Gastroesophageal sphincter (tissue), 4 donors: ENCODE results near the gene GRWD1. TPM values are rescaled to one million over a fixed set of nuclear protein-coding genes. Genes with fewer than 3 reads are reported as not detected.
A peak's percentile ranks its signal among the peaks of the same experiment; 100 is the strongest.

Source experiments
- ATAC-seq: fragments of 150-250 bp; one replicate; pipeline ENCODE4 v1.9.1; 2016; ENCODE audit warnings: mild to moderate bottlenecking, moderate library complexity
- H3K27ac ChIP-seq, 4 donors: fragments of 200-600 bp; sonication (generic) in 3 of 4; 1 replicate in 3 of 4; 2 replicates in 1 of 4; pipeline ENCODE4 v1.5.1; 2016 to 2019
- H3K27me3 ChIP-seq: fragments of 200-600 bp; sonication (generic); one replicate; pipeline ENCODE4 v1.5.1; 2019
- H3K36me3 ChIP-seq, 2 donors: fragments of 200-600 bp; sonication (generic); one replicate each; pipeline ENCODE4 v1.5.1; 2019; ENCODE audit warnings: control low read depth in 1 of 2
- H3K4me1 ChIP-seq, 3 donors: fragments of 200-600 bp; sonication (generic); 1 replicate in 2 of 3; 2 replicates in 1 of 3; pipeline ENCODE4 v1.5.1; 2016 to 2019; ENCODE audit warnings: control low read depth in 2 of 3
- H3K4me3 ChIP-seq, 2 donors: fragments of 200-600 bp; sonication (generic); one replicate each; pipeline ENCODE4 v1.5.1; 2019; ENCODE audit warnings: mild to moderate bottlenecking in 1 of 2, moderate library complexity in 1 of 2
- H3K9me3 ChIP-seq, 3 donors: fragments of 200-600 bp; sonication (generic); one replicate each; pipeline ENCODE4 v1.5.1; 2017 to 2019; ENCODE audit warnings: control low read depth in 2 of 3
- CTCF ChIP-seq, 4 experiments: fragments of 200-600 bp in 2 of 4; fragments of 450-650 bp in 2 of 4; sonication (generic) in 1 of 4; IDR thresholded peaks; one replicate each; pipeline ENCODE4 v1.5.1; 2017 to 2019; ENCODE audit warnings: antibody characterized with exemption in 4 of 4, mild to moderate bottlenecking in 2 of 4, moderate library complexity in 2 of 4
- EP300 ChIP-seq: sonication (generic); formaldehyde crosslinking; IDR thresholded peaks from one replicate; pipeline ENCODE4 v1.6.1; 2017; ENCODE audit warnings: antibody characterized with exemption, mild to moderate bottlenecking
- POLR2A ChIP-seq, 2 donors: fragments of 450-650 bp; IDR thresholded peaks; one replicate each; pipeline ENCODE4 v1.6.1; 2017; ENCODE audit warnings: antibody characterized with exemption in 2 of 2, mild to moderate bottlenecking in 2 of 2, moderate library complexity in 1 of 2
- POLR2AphosphoS5 ChIP-seq: sonication (generic); formaldehyde crosslinking; IDR thresholded peaks from one replicate; pipeline ENCODE4 v1.6.1; 2017; ENCODE audit warnings: antibody characterized with exemption
- WGBS, 2 donors: methylation state at CpG; one replicate each; pipeline ENCODE4 v1.1.5; 2018; ENCODE audit warnings: low coverage in 1 of 2; 5-methylcytosine and 5-hydroxymethylcytosine counted together
- total RNA-seq, 4 donors: library from RNA; depleted of rRNA; stranded (reverse); fragments of >200 nt; gene quantifications; one replicate each; pipeline ENCODE4 v1.1.0, GENCODE V29; 2016

Gene GRWD1
- total RNA-seq, 4 donors from 2014 or later, result 28.9 to 33.1 (median 32.7) TPM

DNA sequence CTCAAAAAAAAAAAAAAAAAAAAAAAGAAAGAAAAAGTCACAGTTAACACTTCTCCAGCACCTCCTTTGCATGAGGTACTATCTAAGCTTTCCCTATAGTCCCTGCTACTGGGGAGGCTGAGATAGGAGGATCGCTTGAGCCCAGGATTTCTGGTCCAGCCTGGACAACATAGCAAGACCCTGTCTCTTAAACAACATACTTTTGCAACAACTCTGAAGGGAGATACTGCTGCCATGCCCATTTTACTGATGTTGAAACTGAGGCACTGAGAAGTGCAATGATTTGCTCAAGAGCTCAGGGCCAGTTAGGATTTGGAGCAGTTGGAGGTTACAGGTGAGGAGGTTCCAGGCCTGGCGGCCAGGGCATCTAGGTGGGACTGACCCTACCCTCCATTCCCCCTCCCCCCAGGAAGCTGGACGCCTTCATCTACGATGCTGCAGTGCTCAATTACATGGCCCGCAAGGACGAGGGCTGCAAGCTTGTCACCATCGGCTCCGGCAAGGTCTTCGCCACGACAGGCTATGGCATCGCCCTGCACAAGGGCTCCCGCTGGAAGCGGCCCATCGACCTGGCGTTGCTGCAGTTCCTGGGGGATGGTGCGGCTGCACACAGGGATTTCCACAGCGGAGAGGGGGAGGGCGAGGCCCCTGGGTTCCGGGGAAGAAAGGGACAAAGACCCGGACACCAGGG, 4.3 kb upstream of the GRWD1 start:
- ATAC-seq, result no peak
- Histone ChIP-seq H3K27ac (no peak overlapping the region), H3K36me3 (no peaks in the 10 kb centered on the region), H3K27me3 (peaks cover 78% of the 10 kb centered on the region), H3K4me3 (no peak overlapping the region), H3K4me1 (peaks cover 0 to 30% (median 18%) of the 10 kb centered on the region in 3 donors), H3K9me3 (no peaks in the 10 kb centered on the region)
- WGBS, 2 donors, result 96 to 100% methylated on average over 1 to 5 of the region's 20 CpGs
- TF ChIP-seq CTCF (IDR thresholded peaks at IDR 0.05) (no peak), EP300 (no peak), POLR2AphosphoS5 (no peak), POLR2A (IDR thresholded peaks at IDR 0.05) (no peak)

GRCh38 chr19:48442116-48443035, 3.4 kb upstream of the GRWD1 start:
- peaks cover 70% of the 10 kb centered on the region for H3K27me3 ChIP-seq
- peaks cover 0 to 39% (median 19%) of the 10 kb centered on the region in 3 donors for H3K4me1 ChIP-seq
- H3K36me3 ChIP-seq, result peaks cover 0 to 6% of the 10 kb centered on the region in 2 donors
- ATAC-seq, result no peak
- no peak overlapping the region for H3K27ac ChIP-seq
- TF ChIP-seq EP300 (no peak), POLR2A (IDR thresholded peaks at IDR 0.05) (no peak), CTCF (IDR thresholded peaks at IDR 0.05) (no peak), POLR2AphosphoS5 (no peak)
- H3K4me3 ChIP-seq, result peak overlapping the region in 1 of 2 donors; percentile 2
- WGBS, 2 donors, result 93% methylated on average over 6 of the region's 94 CpGs; no CpG with 5 or more reads in 1 of the 2 donors
- H3K9me3 ChIP-seq, result no peaks in the 10 kb centered on the region

- no peak for TF ChIP-seq EP300
- TF ChIP-seq POLR2A (IDR thresholded peaks at IDR 0.05), result no peak
- TF ChIP-seq POLR2AphosphoS5, result no peak
- H3K27me3 ChIP-seq, result peaks cover 63% of the 10 kb centered on the region
- ATAC-seq, result no peak
- no peak overlapping the region for H3K27ac ChIP-seq
- H3K4me1 ChIP-seq, result peaks cover 0 to 41% (median 19%) of the 10 kb centered on the region in 3 donors
- H3K9me3 ChIP-seq, result no peaks in the 10 kb centered on the region
- no CpG with 5 or more reads among the region's 60 CpGs for WGBS, 2 donors
- H3K36me3 ChIP-seq, result peaks cover 0 to 14% of the 10 kb centered on the region in 2 donors
- peak overlapping the region in 1 of 2 donors; percentile 72 for H3K4me3 ChIP-seq
Observed at GRCh38 chr19:48443256-48443655, 2.5 kb upstream of the GRWD1 start.

- no peak overlapping the region for H3K27ac ChIP-seq
- H3K4me1 ChIP-seq, result peaks cover 0 to 41% (median 19%) of the 10 kb centered on the region in 3 donors
- no peak for TF ChIP-seq POLR2A (IDR thresholded peaks at IDR 0.05)
- TF ChIP-seq POLR2AphosphoS5, result no peak
- TF ChIP-seq CTCF (IDR thresholded peaks at IDR 0.05), result no peak
- no peak for TF ChIP-seq EP300
- peaks cover 58% of the 10 kb centered on the region for H3K27me3 ChIP-seq
- peaks cover 0 to 19% of the 10 kb centered on the region in 2 donors for H3K36me3 ChIP-seq
- no peak for ATAC-seq
- peak overlapping the region in 1 of 2 donors; percentile 72 for H3K4me3 ChIP-seq
- WGBS, 2 donors, result no CpG with 5 or more reads among the region's 45 CpGs
- no peaks in the 10 kb centered on the region for H3K9me3 ChIP-seq
Observed at GRCh38 chr19:48443731-48444128, 2.1 kb upstream of the GRWD1 start.

DNA sequence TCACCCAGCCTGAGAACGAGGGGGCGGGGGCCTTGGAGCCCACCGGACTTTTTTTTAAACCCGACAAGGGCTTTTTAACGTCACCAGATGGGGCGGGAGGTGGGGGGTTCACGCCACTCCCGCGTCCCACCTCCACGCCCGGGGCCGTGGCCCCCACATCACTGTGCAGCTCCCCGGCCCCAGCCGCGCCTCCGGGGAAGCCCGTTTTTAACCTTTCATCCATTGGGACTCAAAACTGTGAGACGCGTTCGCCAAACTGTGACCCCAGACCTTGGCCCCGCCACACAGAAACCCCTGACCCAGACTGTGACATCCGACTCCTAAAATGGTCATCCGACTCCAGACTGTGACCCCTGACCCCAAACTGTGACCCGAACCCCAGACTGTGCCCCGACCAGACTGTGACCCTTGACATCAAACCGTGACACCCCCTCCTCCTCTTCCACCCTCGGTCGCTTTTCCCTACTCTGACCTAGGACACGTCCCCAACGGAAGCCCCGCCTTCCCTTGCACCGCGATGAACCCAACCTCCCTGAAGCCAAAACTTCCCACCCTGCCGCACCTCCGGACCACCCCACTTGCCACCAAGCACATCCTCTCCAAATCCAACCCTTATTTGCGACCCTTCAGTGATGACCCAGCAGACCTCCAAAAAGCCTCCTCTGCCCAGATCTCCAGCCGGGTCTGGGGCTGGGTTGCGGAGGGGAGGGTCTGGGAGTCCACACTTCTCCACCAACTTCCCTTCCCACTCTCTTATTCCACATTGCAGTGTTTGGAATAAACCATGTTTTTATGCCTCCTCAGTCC, 1.5 kb upstream of the GRWD1 start:
- peaks cover 52% of the 10 kb centered on the region for H3K27me3 ChIP-seq
- WGBS, 2 donors, result 7 to 13% methylated on average over 12 to 18 of the region's 38 CpGs
- peaks cover 0 to 25% of the 10 kb centered on the region in 2 donors for H3K36me3 ChIP-seq
- no peak for ATAC-seq
- peak overlapping the region in 1 of 2 donors; percentile 72 for H3K4me3 ChIP-seq
- TF ChIP-seq POLR2AphosphoS5, result no peak
- no peak for TF ChIP-seq EP300
- no peak for TF ChIP-seq POLR2A (IDR thresholded peaks at IDR 0.05)
- TF ChIP-seq CTCF (IDR thresholded peaks at IDR 0.05), result no peak
- no peaks in the 10 kb centered on the region for H3K9me3 ChIP-seq
- peaks cover 0 to 41% (median 19%) of the 10 kb centered on the region in 3 donors for H3K4me1 ChIP-seq
- H3K27ac ChIP-seq, result peak overlapping the region in 2 of 4 donors; percentile 86 to 90
